ENCODE results near the gene SLC35E4.
"Not testable (repeated sequence)": the region's sequence is repeated elsewhere in the genome, so short reads cannot be mapped to it uniquely, and the experiment has no call there.

SLC35E4 gene

DNA sequence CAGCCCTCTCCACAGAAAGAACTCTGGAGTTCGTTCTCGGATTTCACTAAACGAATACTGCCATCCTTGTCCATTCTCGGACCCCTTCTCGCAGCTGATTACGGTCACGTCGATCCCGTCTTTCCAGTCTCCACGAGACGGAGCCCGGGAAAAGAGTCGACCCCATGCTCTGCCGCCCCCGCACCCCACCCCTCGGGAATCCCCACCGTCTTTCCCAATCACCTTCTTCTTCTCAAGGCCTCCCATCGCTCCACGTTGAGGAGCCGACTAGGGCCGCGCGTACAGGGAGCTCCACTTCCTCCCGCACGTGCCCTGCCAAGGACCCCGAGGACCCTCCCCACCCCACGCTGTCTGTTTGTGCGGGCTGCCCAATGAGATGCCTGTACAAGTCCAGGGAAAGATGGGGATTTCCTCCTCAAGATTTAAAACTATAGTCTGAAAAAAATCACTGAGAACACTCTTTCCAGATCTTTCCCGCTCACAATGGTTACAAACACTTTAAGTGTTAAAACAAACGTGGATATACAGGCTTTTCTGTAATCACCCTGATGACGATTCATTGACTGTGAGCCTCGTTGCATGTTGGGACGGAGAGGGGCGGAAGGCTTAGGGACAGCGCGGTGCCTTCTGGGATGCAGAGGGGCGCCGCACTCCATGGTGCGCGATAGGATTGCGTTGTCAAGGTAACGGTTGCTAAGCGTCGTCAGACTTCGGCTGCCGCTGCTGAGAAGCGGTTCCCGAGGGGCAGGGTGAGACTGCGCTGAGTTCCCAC is 43.8 kb upstream of the SLC35E4 start, which contains the start of gene PES1:
PES1 (minus strand) TSS at position 323 of the 772 bp plus-strand sequence; CDS start at position 246, 77 bp downstream.
- peaks cover 33% of the 10 kb centered on the region for H3K36me3 ChIP-seq (ENCODE audit: insufficient read depth, low read length)
- no peaks in the 10 kb centered on the region for H3K27me3 ChIP-seq (ENCODE audit: insufficient read depth, low read length, poor library complexity)
- peak within 1 kb of the TSS; percentile 62 to 70 for H3K4me3 ChIP-seq (ENCODE audit: low read depth in 1 of 2, low read length in 2 of 2)
- peak within 1 kb of the TSS; percentile 88 for H3K4me2 ChIP-seq (ENCODE audit: insufficient read depth, low read length)
- ATAC-seq (ENCODE audit: insufficient read depth, low read depth) (peak; percentile 98), DNase-seq (peak; percentile 97)
- H3K27ac ChIP-seq (ENCODE audit: low read length): peak within 1 kb of the TSS; percentile 97
- no peak for TF ChIP-seq EZH2 (IDR thresholded peaks at IDR 0.05; ENCODE audit: borderline replicate concordance, low read depth, low read length, severe bottlenecking)
- TF ChIP-seq, protein P1, sequence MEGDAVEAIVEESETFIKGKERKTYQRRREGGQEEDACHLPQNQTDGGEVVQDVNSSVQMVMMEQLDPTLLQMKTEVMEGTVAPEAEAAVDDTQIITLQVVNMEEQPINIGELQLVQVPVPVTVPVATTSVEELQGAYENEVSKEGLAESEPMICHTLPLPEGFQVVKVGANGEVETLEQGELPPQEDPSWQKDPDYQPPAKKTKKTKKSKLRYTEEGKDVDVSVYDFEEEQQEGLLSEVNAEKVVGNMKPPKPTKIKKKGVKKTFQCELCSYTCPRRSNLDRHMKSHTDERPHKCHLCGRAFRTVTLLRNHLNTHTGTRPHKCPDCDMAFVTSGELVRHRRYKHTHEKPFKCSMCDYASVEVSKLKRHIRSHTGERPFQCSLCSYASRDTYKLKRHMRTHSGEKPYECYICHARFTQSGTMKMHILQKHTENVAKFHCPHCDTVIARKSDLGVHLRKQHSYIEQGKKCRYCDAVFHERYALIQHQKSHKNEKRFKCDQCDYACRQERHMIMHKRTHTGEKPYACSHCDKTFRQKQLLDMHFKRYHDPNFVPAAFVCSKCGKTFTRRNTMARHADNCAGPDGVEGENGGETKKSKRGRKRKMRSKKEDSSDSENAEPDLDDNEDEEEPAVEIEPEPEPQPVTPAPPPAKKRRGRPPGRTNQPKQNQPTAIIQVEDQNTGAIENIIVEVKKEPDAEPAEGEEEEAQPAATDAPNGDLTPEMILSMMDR (IDR thresholded peaks at IDR 0.05; ENCODE audit: borderline replicate concordance, extremely low read depth, low read length, poor library complexity, severe bottlenecking): no peak
- H4K20me1 ChIP-seq (ENCODE audit: insufficient read depth, low read length): peaks cover 22% of the 10 kb centered on the region; the same call in 1 of the 2 replicates
- H3K9ac ChIP-seq (ENCODE audit: low read depth, low read length): peak within 1 kb of the TSS; percentile 61
- peaks cover 25% of the 10 kb centered on the region for H3K4me1 ChIP-seq (ENCODE audit: insufficient read depth, low read length)
- peak within 1 kb of the TSS; percentile 71 for H2AFZ ChIP-seq (ENCODE audit: low read depth, low read length)
- no peaks in the 10 kb centered on the region for H3K9me3 ChIP-seq (ENCODE audit: insufficient read depth, low read length, severe bottlenecking)
- peaks cover 29% of the 10 kb centered on the region for H3K79me2 ChIP-seq (ENCODE audit: insufficient read depth, low read length)

- peak overlapping the region; percentile 88 for H3K4me2 ChIP-seq (ENCODE audit: insufficient read depth, low read length)
- H4K20me1 ChIP-seq (ENCODE audit: insufficient read depth, low read length): peaks cover 22% of the 10 kb centered on the region; the same call in 1 of the 2 replicates
- not testable (repeated sequence) for H3K27me3 ChIP-seq (ENCODE audit: insufficient read depth, low read length, poor library complexity); H3K9ac ChIP-seq (ENCODE audit: low read depth, low read length); H3K9me3 ChIP-seq (ENCODE audit: insufficient read depth, low read length, severe bottlenecking); ATAC-seq (ENCODE audit: insufficient read depth, low read depth); H2AFZ ChIP-seq (ENCODE audit: low read depth, low read length); H3K27ac ChIP-seq (ENCODE audit: low read length); DNase-seq
- H3K4me1 ChIP-seq (ENCODE audit: insufficient read depth, low read length): peaks cover 25% of the 10 kb centered on the region
- H3K4me3 ChIP-seq (ENCODE audit: low read depth in 1 of 2, low read length in 2 of 2): peak overlapping the region in 1 of 2 experiments; percentile 70; a peak in 2 of 4 replicates
- H3K79me2 ChIP-seq (ENCODE audit: insufficient read depth, low read length): peaks cover 29% of the 10 kb centered on the region
- peaks cover 28% of the 10 kb centered on the region for H3K36me3 ChIP-seq (ENCODE audit: insufficient read depth, low read length)
Observed at GRCh38 chr22:30592360-30592713, 43.2 kb upstream of the SLC35E4 start.

DNA sequence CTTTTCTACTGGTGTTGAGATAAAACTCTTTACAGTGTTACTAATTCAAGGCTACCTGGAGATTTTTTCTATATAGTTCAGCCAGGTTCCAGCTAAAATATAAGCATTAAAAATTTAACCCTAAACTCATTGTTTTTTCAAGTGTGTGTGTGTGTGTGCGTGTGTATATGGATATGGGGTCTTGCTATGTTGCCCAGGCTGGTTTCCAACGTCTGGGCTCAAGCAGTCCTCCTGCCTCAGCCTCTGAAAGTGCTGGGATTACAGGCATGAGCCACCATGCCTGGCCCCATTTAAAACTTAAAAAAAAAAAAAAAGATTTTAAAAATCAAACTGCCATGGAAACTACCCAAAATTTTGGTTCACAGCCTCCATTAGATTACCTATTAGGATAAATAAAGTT is 39.4 kb upstream of the SLC35E4 start:
- H3K4me3 ChIP-seq (ENCODE audit: low read depth in 1 of 2, low read length in 2 of 2): no peak overlapping the region
- H3K9ac ChIP-seq (ENCODE audit: low read depth, low read length): no peak overlapping the region
- no peaks in the 10 kb centered on the region for H3K36me3 ChIP-seq (ENCODE audit: insufficient read depth, low read length)
- ATAC-seq (ENCODE audit: insufficient read depth, low read depth) (no peak), DNase-seq (no peak)
- no peak for TF ChIP-seq EZH2 (IDR thresholded peaks at IDR 0.05; ENCODE audit: borderline replicate concordance, low read depth, low read length, severe bottlenecking)
- TF ChIP-seq, protein P1 (IDR thresholded peaks at IDR 0.05; ENCODE audit: borderline replicate concordance, extremely low read depth, low read length, poor library complexity, severe bottlenecking): no peak
- peaks cover 5% of the 10 kb centered on the region for H3K4me1 ChIP-seq (ENCODE audit: insufficient read depth, low read length)
- H4K20me1 ChIP-seq (ENCODE audit: insufficient read depth, low read length): no peaks in the 10 kb centered on the region
- H3K27me3 ChIP-seq (ENCODE audit: insufficient read depth, low read length, poor library complexity): no peaks in the 10 kb centered on the region
- peaks cover 5% of the 10 kb centered on the region for H3K79me2 ChIP-seq (ENCODE audit: insufficient read depth, low read length)
- no peak overlapping the region for H3K4me2 ChIP-seq (ENCODE audit: insufficient read depth, low read length)
- no peaks in the 10 kb centered on the region for H3K9me3 ChIP-seq (ENCODE audit: insufficient read depth, low read length, severe bottlenecking)
- no peak overlapping the region for H2AFZ ChIP-seq (ENCODE audit: low read depth, low read length)
- H3K27ac ChIP-seq (ENCODE audit: low read length): no peak overlapping the region

DNA sequence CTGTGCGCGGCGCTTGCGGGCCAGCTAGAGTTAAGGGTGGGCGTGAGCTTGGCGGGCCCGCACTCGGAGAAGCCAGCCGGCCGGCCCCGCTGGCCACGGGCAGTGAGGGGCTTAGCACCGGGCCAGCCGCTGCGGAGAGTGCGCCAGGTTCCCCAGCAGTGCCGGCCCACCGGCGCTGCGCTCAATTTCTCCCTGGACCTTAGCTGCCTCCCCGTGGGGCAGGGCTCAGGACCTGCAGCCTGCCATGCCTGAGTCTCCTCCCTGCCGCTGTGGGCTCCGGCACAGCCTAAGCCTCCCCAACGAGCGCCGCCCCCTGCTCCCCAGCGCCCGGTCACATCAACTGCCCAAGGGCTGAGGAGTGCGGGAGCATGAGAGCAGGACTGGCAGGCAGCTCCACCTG is 38.7 kb upstream of the SLC35E4 start:
- H3K4me2 ChIP-seq (ENCODE audit: insufficient read depth, low read length): no peak overlapping the region
- peaks cover 5% of the 10 kb centered on the region for H3K4me1 ChIP-seq (ENCODE audit: insufficient read depth, low read length)
- H2AFZ ChIP-seq (ENCODE audit: low read depth, low read length): no peak overlapping the region
- H3K27me3 ChIP-seq (ENCODE audit: insufficient read depth, low read length, poor library complexity): no peaks in the 10 kb centered on the region
- H3K9me3 ChIP-seq (ENCODE audit: insufficient read depth, low read length, severe bottlenecking): no peaks in the 10 kb centered on the region
- ATAC-seq (ENCODE audit: insufficient read depth, low read depth) (no peak), DNase-seq (no peak)
- H3K27ac ChIP-seq (ENCODE audit: low read length): no peak overlapping the region
- H3K9ac ChIP-seq (ENCODE audit: low read depth, low read length): no peak overlapping the region
- no peaks in the 10 kb centered on the region for H3K79me2 ChIP-seq (ENCODE audit: insufficient read depth, low read length)
- no peaks in the 10 kb centered on the region for H3K36me3 ChIP-seq (ENCODE audit: insufficient read depth, low read length)
- TF ChIP-seq, protein P1 (IDR thresholded peaks at IDR 0.05; ENCODE audit: borderline replicate concordance, extremely low read depth, low read length, poor library complexity, severe bottlenecking): no peak
- TF ChIP-seq EZH2 (IDR thresholded peaks at IDR 0.05; ENCODE audit: borderline replicate concordance, low read depth, low read length, severe bottlenecking): no peak
- H3K4me3 ChIP-seq (ENCODE audit: low read depth in 1 of 2, low read length in 2 of 2): no peak overlapping the region
- H4K20me1 ChIP-seq (ENCODE audit: insufficient read depth, low read length): no peaks in the 10 kb centered on the region
